SK-MEL-5 (cell line): ENCODE results near the gene SDR39U1. TPM values are rescaled to one million over a fixed set of nuclear protein-coding genes. Genes with fewer than 3 reads are reported as not detected.

Experiments used
- DNase-seq: peaks from one replicate; pipeline ENCODE4 v3.0.0-alpha.2; 2016; ENCODE audit warnings: low read depth, low spot score
- in situ Hi-C: cut with HindIII; loops from 2 replicates; pipeline ENCODE4 v1.10.0; 2016; ENCODE audit warnings: low sequenced_read_pairs, high pct_unique_total_duplicates, low pct_unique_long_range_greater_than_20kb
- total RNA-seq: library from RNA; depleted of rRNA; stranded (reverse); fragments of >200 nt; shearing (Covaris generic); gene quantifications from 2 replicates; pipeline ENCODE4 v1.2.3, GENCODE V29; 2014

Gene SDR39U1
- total RNA-seq, 1 experiment from 2014 or later = 6.2 TPM

DNA sequence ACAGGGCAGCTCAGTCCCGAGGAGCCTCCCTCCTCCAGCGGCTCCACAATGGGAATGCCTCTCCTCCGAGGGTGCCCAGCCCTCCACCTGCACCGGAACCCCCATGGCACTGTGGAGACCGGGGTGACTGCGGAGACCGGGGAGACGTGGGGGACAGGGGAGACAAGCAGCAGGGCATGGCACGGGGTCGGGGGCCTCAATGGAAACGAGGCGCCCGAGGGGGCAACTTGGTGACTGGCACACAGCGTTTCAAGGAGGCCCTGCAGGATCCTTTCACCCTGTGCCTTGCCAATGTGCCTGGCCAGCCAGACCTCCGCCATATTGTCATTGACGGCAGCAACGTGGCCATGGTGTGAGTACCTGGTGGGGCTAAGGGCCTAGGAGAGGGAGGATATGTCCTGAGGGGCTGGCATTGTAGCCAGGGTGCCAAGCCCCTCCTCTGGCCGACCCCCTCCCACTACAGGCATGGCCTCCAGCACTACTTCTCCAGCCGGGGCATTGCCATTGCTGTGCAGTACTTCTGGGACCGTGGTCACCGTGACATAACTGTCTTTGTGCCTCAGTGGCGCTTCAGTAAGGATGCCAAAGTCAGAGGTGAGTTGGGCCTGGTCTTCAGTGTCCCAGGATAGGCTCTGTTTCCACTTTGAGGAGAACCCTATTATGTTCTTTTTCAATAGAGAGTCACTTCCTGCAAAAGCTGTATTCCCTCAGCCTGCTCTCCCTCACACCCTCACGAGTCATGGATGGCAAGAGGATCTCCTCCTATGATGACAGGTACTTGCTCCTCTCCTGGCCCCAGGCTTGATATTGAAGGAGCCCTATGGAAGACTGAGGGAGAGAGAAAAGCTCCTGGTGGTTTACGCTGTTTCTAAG is 10.1 kb downstream of the SDR39U1 start:
- DNase-seq = no peak
- in situ Hi-C loops = no loop called here

DNA sequence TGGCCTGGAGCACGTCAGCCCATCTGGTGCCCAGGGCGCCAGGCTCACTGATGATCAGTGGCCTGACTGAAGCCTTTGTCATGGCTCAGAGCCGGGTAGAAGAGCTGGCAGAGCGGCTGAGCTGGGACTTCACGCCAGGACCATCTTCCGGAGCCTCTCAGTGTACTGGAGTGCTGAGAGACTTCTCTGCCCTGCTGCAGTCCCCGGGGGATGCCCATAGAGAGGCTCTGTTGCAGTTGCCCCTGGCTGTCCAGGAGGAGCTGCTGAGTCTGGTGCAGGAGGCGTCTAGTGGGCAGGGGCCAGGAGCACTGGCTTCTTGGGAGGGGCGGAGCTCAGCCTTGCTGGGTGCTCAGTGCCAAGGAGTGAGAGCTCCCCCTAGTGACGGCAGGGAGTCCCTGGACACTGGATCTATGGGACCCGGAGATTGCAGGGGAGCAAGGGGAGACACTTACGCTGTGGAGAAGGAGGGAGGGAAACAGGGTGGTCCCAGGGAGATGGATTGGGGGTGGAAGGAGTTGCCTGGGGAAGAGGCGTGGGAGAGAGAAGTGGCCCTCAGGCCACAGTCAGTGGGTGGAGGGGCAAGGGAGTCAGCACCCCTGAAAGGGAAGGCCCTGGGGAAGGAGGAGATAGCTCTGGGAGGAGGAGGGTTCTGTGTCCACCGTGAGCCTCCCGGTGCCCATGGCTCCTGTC is 10.9 kb downstream of the SDR39U1 start:
- in situ Hi-C loops = no loop called here
- peak; percentile 96 for DNase-seq

DNA sequence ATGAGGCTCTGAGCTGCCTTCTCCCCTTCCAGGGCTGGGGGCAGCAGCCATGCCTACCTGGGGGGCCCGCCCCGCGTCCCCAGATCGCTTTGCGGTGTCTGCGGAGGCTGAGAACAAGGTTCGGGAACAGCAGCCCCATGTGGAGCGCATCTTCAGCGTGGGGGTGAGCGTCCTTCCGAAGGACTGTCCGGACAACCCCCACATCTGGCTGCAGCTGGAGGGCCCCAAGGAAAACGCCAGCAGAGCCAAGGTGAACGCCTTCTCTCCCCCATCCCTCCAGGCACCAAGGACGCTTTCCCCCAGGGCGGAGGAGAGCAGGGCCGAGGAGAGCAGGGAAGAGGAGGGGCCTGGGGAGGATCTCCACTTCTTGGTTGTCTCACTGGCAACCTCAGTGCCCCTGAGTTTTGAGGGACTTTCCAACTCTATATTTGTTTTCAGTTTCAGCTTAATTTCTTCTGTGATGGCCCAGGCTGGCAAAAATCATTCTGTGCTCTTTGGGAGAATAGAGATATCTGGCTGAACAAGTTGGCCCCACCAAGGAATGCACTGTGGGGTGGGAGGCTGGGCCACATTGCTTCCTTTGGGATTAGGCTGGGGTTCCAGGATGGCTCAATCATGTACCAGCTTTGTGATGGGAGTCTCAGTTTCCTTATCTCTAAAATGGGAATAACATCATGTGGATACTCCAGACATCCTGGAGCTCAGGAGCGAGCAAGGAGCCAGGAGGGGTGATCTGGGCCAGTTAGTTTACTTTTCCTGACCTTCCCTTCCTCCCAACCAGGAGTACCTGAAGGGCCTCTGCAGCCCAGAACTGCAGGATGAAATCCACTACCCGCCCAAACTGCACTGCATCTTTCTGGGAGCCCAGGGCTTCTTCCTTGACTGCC is 11.7 kb downstream of the SDR39U1 start:
- in situ Hi-C loops = no loop called here
- no peak for DNase-seq

DNA sequence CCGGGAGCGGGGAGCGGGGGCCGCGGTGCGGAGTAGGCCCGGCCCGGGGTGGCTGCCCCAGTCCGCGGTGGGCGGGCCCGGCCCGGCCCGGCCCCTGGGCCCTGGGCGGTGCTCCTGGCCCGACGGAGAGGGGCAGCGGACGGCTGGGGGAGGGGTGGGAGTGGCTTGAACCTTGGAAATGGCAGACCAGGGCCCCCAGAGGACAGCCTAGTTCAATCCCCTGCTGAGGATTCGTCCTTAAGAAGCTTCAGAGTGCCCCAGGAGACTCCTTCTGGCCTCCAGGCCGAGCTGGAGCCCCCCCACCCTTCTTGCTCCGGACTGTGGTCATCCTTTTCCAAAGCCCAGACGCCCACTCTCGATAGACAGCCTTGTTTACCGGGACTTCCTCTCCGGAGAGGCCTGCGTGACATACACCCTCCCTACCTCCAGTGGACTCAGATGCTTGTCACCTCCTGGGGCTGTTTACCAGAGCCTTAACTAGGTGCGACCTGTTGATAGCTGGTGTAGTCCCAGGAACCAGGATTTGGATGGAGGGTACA is 12.4 kb downstream of the SDR39U1 start:
- DNase-seq = peak; percentile 57
- in situ Hi-C loops = no loop called here

DNA sequence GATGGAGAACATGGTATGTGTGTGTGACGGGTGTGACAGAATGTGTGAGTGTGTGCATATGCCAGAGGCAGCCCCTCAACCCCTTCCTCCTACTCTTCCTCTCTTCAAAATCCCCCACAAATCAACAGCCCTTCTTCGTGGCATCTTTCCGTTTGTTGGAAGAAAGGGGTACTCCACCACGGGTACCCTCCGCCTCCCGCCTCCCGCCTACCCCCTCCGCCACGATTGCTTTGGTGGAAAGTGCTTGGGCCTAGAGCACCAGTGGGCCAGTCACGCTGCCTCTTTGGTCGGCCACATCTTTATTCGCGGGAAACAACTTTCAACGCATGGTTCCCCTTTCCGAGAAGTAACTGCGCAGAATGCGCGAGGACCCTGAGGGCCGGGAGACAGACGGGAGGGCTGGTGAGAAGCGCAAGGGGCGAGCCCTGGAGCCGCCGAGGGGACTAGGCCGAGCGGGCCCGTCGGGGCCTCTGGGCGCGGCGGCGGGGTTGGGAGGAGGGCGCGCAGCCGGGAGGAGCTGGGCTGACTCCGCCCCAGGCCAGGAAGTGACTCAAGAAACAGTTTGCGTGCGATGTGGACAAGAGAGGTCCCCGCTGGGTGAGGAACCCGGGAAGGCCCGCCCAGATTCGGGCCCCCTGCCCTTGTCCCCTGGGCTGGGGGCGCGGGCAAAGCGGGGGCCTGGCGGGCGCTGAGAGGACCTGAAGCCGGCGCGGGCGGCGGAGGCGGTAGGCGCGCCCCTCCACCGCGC is 13.0 kb downstream of the SDR39U1 start, which contains the start of the genes CBLN3 and KHNYN:
CBLN3 (minus strand) TSS at position 274 of the 748 bp plus-strand sequence. CDS start 614 bp downstream, outside the sequence.
KHNYN (plus strand) TSS at position 560 of the 748 bp plus-strand sequence. CDS start 777 bp downstream, outside the sequence.
- in situ Hi-C loops = loop anchor here (10.0 kb wide), 1 partner anchor 95 kb away; the partner anchor contains the start of genes ADCY4 and RIPK3
- peak; percentile 85 for DNase-seq

DNA sequence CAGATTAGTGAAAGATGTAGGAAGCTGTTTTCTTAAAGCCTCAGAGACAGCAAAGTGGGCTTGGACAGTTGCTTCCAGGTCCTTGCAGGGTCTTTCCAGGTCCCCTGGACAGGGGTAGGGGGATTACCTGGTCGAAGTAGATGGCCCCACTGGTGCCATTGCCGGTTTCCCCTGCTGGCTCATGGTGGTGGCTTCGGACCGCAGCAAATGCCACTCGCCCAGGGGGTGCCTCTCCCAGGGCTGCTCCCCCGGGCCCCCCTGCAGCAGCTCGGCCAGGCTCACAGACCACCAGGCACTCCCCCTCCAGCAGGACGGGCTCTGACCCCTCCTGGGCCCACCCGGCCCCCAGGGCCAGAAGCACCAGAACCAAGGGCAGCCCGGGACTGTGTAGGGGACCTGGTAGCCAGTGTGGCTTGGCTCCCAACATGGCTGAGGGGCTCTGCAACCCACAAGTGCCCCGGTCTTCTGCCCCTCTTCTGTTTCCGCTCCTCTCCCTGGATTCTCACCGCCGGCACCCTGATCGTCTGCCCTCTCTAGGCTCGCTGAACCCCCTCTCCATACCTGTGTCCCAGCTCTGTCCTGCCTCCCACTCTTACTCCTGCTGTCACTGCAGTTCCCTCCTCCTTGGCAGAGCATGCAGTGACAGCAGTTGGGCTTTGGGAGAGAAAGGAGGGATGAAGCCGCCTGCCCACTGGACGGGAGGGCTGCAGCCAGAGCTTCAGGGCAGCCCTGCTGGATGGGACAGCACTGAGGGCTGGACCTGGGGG is 13.8 kb downstream of the SDR39U1 start:
- in situ Hi-C loops = loop anchor here (10.0 kb wide), 1 partner anchor 94 kb away; the partner anchor contains the start of genes ADCY4 and RIPK3
- no peak for DNase-seq

DNA sequence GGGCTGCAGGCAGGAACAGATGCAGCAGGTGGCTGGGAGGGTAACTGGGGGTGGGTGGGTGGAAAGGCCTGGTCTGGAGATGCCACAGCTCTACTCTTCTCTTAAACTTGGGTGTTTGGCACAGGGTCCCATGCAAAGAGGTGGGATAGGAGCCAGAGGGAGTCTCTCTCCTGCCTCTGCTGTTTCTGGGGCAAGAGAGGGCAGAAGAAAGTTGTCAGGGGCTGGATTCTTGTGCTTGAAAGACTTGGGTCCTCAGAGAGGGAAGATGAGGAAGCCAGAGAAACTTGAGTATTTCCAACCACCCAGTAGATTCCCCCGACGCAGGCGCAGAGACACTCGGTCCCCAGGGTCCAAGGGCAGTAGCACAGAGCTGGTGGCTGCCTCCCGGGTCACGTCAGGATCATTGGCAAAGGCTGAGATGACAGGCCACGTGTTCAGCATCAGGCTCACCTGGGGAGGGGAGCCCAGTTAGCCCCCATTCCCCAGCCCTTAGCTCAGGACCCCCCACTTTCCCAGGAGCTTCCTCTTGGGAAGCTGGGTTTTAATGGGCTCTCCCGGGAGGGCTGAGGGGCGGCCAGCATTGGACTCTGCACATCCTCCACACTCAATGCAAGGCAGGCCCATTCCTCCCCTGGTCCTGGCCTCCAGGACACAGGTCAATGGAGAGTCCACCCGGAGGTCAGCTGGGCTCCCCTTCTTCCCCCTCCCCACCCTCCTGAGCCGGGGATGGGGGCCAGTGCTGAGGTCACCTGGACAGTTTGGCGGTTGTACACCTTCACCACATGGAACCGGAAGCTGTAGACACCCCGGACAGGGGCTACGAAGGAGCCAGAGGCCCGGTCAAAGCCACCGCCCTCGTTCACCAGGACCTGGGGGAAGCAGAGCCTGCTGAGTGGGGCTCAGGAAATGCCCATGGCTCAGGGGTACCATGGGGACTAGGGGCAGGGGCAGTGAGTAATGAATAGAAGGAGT is 14.8 kb downstream of the SDR39U1 start:
- in situ Hi-C loops = loop anchor here (10.0 kb wide), 1 partner anchor 93 kb away; the partner anchor contains the start of genes ADCY4 and RIPK3
- DNase-seq = no peak

GRCh38 chr14:24426912-24427536 is 15.6 kb downstream of the SDR39U1 start:
- DNase-seq = no peak
- in situ Hi-C loops = loop anchor here (10.0 kb wide), 1 partner anchor 92 kb away; the partner anchor contains the start of genes ADCY4 and RIPK3

DNA sequence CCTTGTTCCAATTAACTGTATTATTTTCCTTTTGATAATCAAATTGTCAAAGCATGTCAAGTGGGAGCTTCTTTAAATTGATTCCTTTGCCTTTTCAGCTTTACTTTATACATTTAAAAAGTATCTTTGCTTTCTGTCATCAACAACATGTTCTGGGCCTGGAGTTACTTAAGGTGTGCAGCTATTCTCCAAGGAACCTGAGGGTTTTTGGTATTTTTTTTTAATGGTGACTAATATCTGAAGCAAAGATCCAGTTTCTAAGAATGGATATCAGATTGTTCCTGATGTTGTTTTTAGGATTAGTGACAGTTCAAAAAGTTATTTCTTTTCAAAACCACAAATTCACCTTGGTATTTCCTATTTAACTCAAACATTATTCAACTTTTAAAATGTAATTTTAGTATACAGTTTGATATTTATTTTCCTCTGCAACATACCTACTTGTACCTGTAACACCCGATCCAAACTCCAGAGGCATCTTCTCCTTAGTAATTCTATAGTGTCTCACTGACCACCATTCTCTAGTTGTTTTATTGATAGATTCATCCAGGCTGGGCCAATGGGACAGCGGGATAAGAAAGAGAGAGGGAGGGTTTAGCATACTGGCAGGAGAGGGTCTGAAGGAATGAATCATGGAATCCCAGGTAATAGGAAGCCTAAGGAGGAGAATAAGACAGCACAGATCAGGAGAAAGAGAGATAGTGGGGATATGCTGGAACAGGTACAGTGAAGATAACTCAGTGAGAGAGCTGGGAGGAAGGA is 16.2 kb downstream of the SDR39U1 start:
- no peak for DNase-seq
- in situ Hi-C loops = loop anchor here (10.0 kb wide), 1 partner anchor 92 kb away; the partner anchor contains the start of genes ADCY4 and RIPK3

- in situ Hi-C loops = loop anchor here (10.0 kb wide), 1 partner anchor 91 kb away; the partner anchor contains the start of genes ADCY4 and RIPK3
- no peak for DNase-seq
Measured at GRCh38 chr14:24425704-24426103, 16.9 kb downstream of the SDR39U1 start.

DNA sequence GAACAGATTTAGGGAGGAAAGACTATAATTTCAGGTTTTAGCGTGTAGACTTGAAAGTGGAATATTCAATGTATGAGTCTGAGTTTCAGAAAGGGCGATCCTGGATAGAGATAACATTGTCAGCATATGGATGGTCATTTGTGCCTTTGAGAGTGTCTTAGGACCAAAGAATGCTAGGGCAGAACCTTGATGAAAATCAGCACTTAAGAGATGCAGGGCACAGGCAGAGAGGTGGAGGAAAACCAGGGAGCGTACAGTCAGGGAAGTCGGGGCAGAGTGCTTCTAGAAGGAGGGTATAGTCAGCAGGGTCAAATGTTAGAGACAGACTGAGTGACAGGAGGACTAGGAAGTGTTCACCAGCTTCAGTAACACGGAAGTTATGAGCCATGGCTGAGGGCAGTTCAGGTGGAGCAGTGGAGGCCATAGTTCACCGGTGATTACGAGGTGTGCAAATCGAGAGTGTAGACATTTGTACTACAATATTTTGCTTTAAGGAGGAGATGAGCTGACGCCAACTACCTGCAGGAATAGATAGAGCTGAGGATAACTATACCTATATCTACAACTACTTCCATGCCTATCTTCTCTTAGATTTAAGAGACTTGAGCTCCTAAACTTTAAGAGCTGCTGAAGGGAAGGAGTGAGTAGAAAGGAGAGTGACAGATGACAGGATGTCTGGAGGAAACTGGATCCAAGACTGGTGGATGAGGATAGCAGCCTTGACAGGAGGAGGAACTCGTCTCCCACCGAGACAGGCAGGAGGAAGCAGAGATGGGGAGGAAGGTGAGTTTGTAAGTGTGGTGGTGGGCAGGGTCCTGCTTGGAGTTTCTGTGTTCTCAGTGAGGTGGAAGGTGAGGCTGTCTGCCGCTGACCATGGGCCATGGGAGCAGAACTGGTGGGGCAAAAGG is 19.6 kb downstream of the SDR39U1 start:
- DNase-seq = no peak
- in situ Hi-C loops = loop anchor here (10.0 kb wide), 1 partner anchor 88 kb away; the partner anchor contains the start of genes ADCY4 and RIPK3

GRCh38 chr14:24422261-24422660 is 20.3 kb downstream of the SDR39U1 start:
- in situ Hi-C loops = loop anchor here (10.0 kb wide), 1 partner anchor 87 kb away; the partner anchor contains the start of genes ADCY4 and RIPK3
- DNase-seq = no peak
